ENCODE measurements around the gene RYR3. TPM values are rescaled to one million over a fixed set of nuclear protein-coding genes. Genes with fewer than 3 reads are reported as not detected.

RYR3 gene
- total and polyA plus RNA-seq, 4 donors: 0.88 to 23.1 (median 13.8) TPM

GRCh38 chr15:33533197-33533596, 222.4 kb downstream of the RYR3 start:
- no peak for ATAC-seq (ENCODE audit: low FRiP score)
- WGBS, 2 donors: 87 to 88% methylated on average over 4 of the region's 4 CpGs
- no peak overlapping the region for H3K4me3 ChIP-seq (ENCODE audit: low read length in 2 of 2)
- H3K27me3 ChIP-seq (ENCODE audit: control insufficient read depth in 1 of 2, insufficient read depth in 2 of 2, low read length in 1 of 2): no peaks in the 10 kb centered on the region
- no peak for DNase-seq
- no peaks in the 10 kb centered on the region for H3K36me3 ChIP-seq (ENCODE audit: control insufficient read depth in 1 of 2, insufficient read depth in 2 of 2, low read length in 1 of 2)
- peaks cover 2% of the 10 kb centered on the region for H3K9me3 ChIP-seq (ENCODE audit: control insufficient read depth, low read length)
- H3K27ac ChIP-seq (ENCODE audit: low read depth in 1 of 2, low read length in 2 of 2): no peak overlapping the region
- intact Hi-C loops (cut with DNase I): loop anchor here in 1 of 2 donors (10.0 kb wide), 1 partner anchor 82 kb away; no protein-coding TSS in a partner anchor
- no peaks in the 10 kb centered on the region for H3K4me1 ChIP-seq (ENCODE audit: control insufficient read depth in 1 of 2, insufficient read depth in 2 of 2, low read length in 2 of 2)

- intact Hi-C loops (cut with DNase I): loop anchor here in 1 of 2 donors (10.0 kb wide), 1 partner anchor 80 kb away; no protein-coding TSS in a partner anchor
- Histone ChIP-seq H3K9me3 (ENCODE audit: control insufficient read depth, low read length) (peaks cover 2% of the 10 kb centered on the region), H3K4me1 (ENCODE audit: control insufficient read depth in 1 of 2, insufficient read depth in 2 of 2, low read length in 2 of 2) (no peaks in the 10 kb centered on the region), H3K27ac (ENCODE audit: low read depth in 1 of 2, low read length in 2 of 2) (no peak overlapping the region), H3K27me3 (ENCODE audit: control insufficient read depth in 1 of 2, insufficient read depth in 2 of 2, low read length in 1 of 2) (no peaks in the 10 kb centered on the region), H3K36me3 (ENCODE audit: control insufficient read depth in 1 of 2, insufficient read depth in 2 of 2, low read length in 1 of 2) (no peaks in the 10 kb centered on the region), H3K4me3 (ENCODE audit: low read length in 2 of 2) (no peak overlapping the region)
- 58 to 66% methylated on average over 4 of the region's 4 CpGs for WGBS, 2 donors
- no peak for ATAC-seq (ENCODE audit: low FRiP score)
- no peak for DNase-seq
Measured at GRCh38 chr15:33534642-33535041, 223.9 kb downstream of the RYR3 start.

- no peak for DNase-seq
- no peak overlapping the region for H3K27ac ChIP-seq (ENCODE audit: low read depth in 1 of 2, low read length in 2 of 2)
- ATAC-seq (ENCODE audit: low FRiP score): no peak
Measured at GRCh38 chr15:33535135-33535534, 224.4 kb downstream of the RYR3 start.

GRCh38 chr15:33539825-33540573, 229.2 kb downstream of the RYR3 start:
- ATAC-seq (ENCODE audit: low FRiP score) (no peak), DNase-seq (no peak)
- Histone ChIP-seq H3K4me3 (ENCODE audit: low read length in 2 of 2) (no peak overlapping the region), H3K27ac (ENCODE audit: low read depth in 1 of 2, low read length in 2 of 2) (no peak overlapping the region), H3K9me3 (ENCODE audit: control insufficient read depth, low read length) (no peaks in the 10 kb centered on the region), H3K27me3 (ENCODE audit: control insufficient read depth in 1 of 2, insufficient read depth in 2 of 2, low read length in 1 of 2) (no peaks in the 10 kb centered on the region), H3K36me3 (ENCODE audit: control insufficient read depth in 1 of 2, insufficient read depth in 2 of 2, low read length in 1 of 2) (no peaks in the 10 kb centered on the region), H3K4me1 (ENCODE audit: control insufficient read depth in 1 of 2, insufficient read depth in 2 of 2, low read length in 2 of 2) (peaks cover 0 to 2% of the 10 kb centered on the region in 2 donors)
- WGBS, 2 donors: 71 to 74% methylated on average over 10 of the region's 10 CpGs
- intact Hi-C loops (cut with DNase I): loop anchor here in 1 of 2 donors (10.0 kb wide), 1 partner anchor 75 kb away; no protein-coding TSS in a partner anchor

More at GRCh38 chr15:33535135-33535534, 224.4 kb downstream of the RYR3 start:
- intact Hi-C loops (cut with DNase I): loop anchor here in 1 of 2 donors (10.0 kb wide), 1 partner anchor 80 kb away; no protein-coding TSS in a partner anchor
- H3K36me3 ChIP-seq (ENCODE audit: control insufficient read depth in 1 of 2, insufficient read depth in 2 of 2, low read length in 1 of 2): no peaks in the 10 kb centered on the region
- H3K4me3 ChIP-seq (ENCODE audit: low read length in 2 of 2): no peak overlapping the region
- H3K9me3 ChIP-seq (ENCODE audit: control insufficient read depth, low read length): peaks cover under 1% of the 10 kb centered on the region
- no peaks in the 10 kb centered on the region for H3K27me3 ChIP-seq (ENCODE audit: control insufficient read depth in 1 of 2, insufficient read depth in 2 of 2, low read length in 1 of 2)
- no peaks in the 10 kb centered on the region for H3K4me1 ChIP-seq (ENCODE audit: control insufficient read depth in 1 of 2, insufficient read depth in 2 of 2, low read length in 2 of 2)
- 56 to 57% methylated on average over 3 of the region's 3 CpGs for WGBS, 2 donors

- DNase-seq: no peak
- H3K4me3 ChIP-seq (ENCODE audit: low read length in 2 of 2): no peak overlapping the region
Measured at GRCh38 chr15:33543957-33544356, 233.2 kb downstream of the RYR3 start.

GRCh38 chr15:33545866-33546265, 235.1 kb downstream of the RYR3 start:
- H3K36me3 ChIP-seq (ENCODE audit: control insufficient read depth in 1 of 2, insufficient read depth in 2 of 2, low read length in 1 of 2): no peaks in the 10 kb centered on the region
- WGBS, 2 donors: 96 to 97% methylated on average over 3 of the region's 3 CpGs
- H3K4me1 ChIP-seq (ENCODE audit: control insufficient read depth in 1 of 2, insufficient read depth in 2 of 2, low read length in 2 of 2): peaks cover 2 to 3% of the 10 kb centered on the region in 2 donors
- no peak for DNase-seq
- no peak overlapping the region for H3K27ac ChIP-seq (ENCODE audit: low read depth in 1 of 2, low read length in 2 of 2)
- ATAC-seq (ENCODE audit: low FRiP score): no peak
- no peaks in the 10 kb centered on the region for H3K9me3 ChIP-seq (ENCODE audit: control insufficient read depth, low read length)
- H3K27me3 ChIP-seq (ENCODE audit: control insufficient read depth in 1 of 2, insufficient read depth in 2 of 2, low read length in 1 of 2): no peaks in the 10 kb centered on the region
- no peak overlapping the region for H3K4me3 ChIP-seq (ENCODE audit: low read length in 2 of 2)
- intact Hi-C loops (cut with DNase I): no loop called here

More at GRCh38 chr15:33543957-33544356, 233.2 kb downstream of the RYR3 start:
- intact Hi-C loops (cut with DNase I): no loop called here
- WGBS, 2 donors: 49 to 59% methylated on average over 3 of the region's 3 CpGs
- Histone ChIP-seq H3K27ac (ENCODE audit: low read depth in 1 of 2, low read length in 2 of 2) (no peak overlapping the region), H3K9me3 (ENCODE audit: control insufficient read depth, low read length) (no peaks in the 10 kb centered on the region), H3K36me3 (ENCODE audit: control insufficient read depth in 1 of 2, insufficient read depth in 2 of 2, low read length in 1 of 2) (no peaks in the 10 kb centered on the region), H3K4me1 (ENCODE audit: control insufficient read depth in 1 of 2, insufficient read depth in 2 of 2, low read length in 2 of 2) (peaks cover 2 to 3% of the 10 kb centered on the region in 2 donors), H3K27me3 (ENCODE audit: control insufficient read depth in 1 of 2, insufficient read depth in 2 of 2, low read length in 1 of 2) (no peaks in the 10 kb centered on the region)
- ATAC-seq (ENCODE audit: low FRiP score): no peak

GRCh38 chr15:33547876-33548275, 237.1 kb downstream of the RYR3 start:
- DNase-seq (peak; percentile 58 to 85), ATAC-seq (ENCODE audit: low FRiP score) (peak; percentile 71)
- Histone ChIP-seq H3K4me3 (ENCODE audit: low read length in 2 of 2) (no peak overlapping the region), H3K27ac (ENCODE audit: low read depth in 1 of 2, low read length in 2 of 2) (no peak overlapping the region), H3K36me3 (ENCODE audit: control insufficient read depth in 1 of 2, insufficient read depth in 2 of 2, low read length in 1 of 2) (no peaks in the 10 kb centered on the region), H3K27me3 (ENCODE audit: control insufficient read depth in 1 of 2, insufficient read depth in 2 of 2, low read length in 1 of 2) (no peaks in the 10 kb centered on the region), H3K9me3 (ENCODE audit: control insufficient read depth, low read length) (peaks cover 1% of the 10 kb centered on the region), H3K4me1 (ENCODE audit: control insufficient read depth in 1 of 2, insufficient read depth in 2 of 2, low read length in 2 of 2) (peaks cover 2 to 3% of the 10 kb centered on the region in 2 donors)
- intact Hi-C loops (cut with DNase I): no loop called here
- WGBS, 2 donors: 2 to 4% methylated on average over 5 of the region's 5 CpGs

GRCh38 chr15:33551860-33552259, 241.1 kb downstream of the RYR3 start:
- peaks cover 1% of the 10 kb centered on the region for H3K9me3 ChIP-seq (ENCODE audit: control insufficient read depth, low read length)
- no peaks in the 10 kb centered on the region for H3K36me3 ChIP-seq (ENCODE audit: control insufficient read depth in 1 of 2, insufficient read depth in 2 of 2, low read length in 1 of 2)
- no peak overlapping the region for H3K4me3 ChIP-seq (ENCODE audit: low read length in 2 of 2)
- no peak for DNase-seq
- 14 to 24% methylated on average over 6 of the region's 6 CpGs for WGBS, 2 donors
- H3K27ac ChIP-seq (ENCODE audit: low read depth in 1 of 2, low read length in 2 of 2): no peak overlapping the region
- no peak for ATAC-seq (ENCODE audit: low FRiP score)
- H3K27me3 ChIP-seq (ENCODE audit: control insufficient read depth in 1 of 2, insufficient read depth in 2 of 2, low read length in 1 of 2): no peaks in the 10 kb centered on the region
- intact Hi-C loops (cut with DNase I): no loop called here
- H3K4me1 ChIP-seq (ENCODE audit: control insufficient read depth in 1 of 2, insufficient read depth in 2 of 2, low read length in 2 of 2): peaks cover 0 to 3% of the 10 kb centered on the region in 2 donors

- intact Hi-C loops (cut with DNase I): no loop called here
- no peak overlapping the region for H3K27ac ChIP-seq (ENCODE audit: low read depth in 1 of 2, low read length in 2 of 2)
- ATAC-seq (ENCODE audit: low FRiP score) (no peak), DNase-seq (no peak)
- H3K9me3 ChIP-seq (ENCODE audit: control insufficient read depth, low read length): peaks cover 1% of the 10 kb centered on the region
- H3K4me1 ChIP-seq (ENCODE audit: control insufficient read depth in 1 of 2, insufficient read depth in 2 of 2, low read length in 2 of 2): no peaks in the 10 kb centered on the region
- no peaks in the 10 kb centered on the region for H3K27me3 ChIP-seq (ENCODE audit: control insufficient read depth in 1 of 2, insufficient read depth in 2 of 2, low read length in 1 of 2)
- no peak overlapping the region for H3K4me3 ChIP-seq (ENCODE audit: low read length in 2 of 2)
- no peaks in the 10 kb centered on the region for H3K36me3 ChIP-seq (ENCODE audit: control insufficient read depth in 1 of 2, insufficient read depth in 2 of 2, low read length in 1 of 2)
- WGBS, 2 donors: 88 to 94% methylated on average over 4 of the region's 4 CpGs
Measured at GRCh38 chr15:33553157-33553556, 242.4 kb downstream of the RYR3 start.

Data from aorta (tissue), 5 donors.